SKM-1 treated with dmso at 0.1 percent for 144 hours (cell line): ENCODE data around the gene PDE6B.
"Not testable (repeated sequence)": the region's sequence is repeated elsewhere in the genome, so short reads cannot be mapped to it uniquely, and the experiment has no call there.

ENCODE experiments used
- DNase-seq: peaks from one replicate; lab custom pipeline; 2025; ENCODE audit not compliant: unreplicated experiment; lab: John Stamatoyannopoulos, UW

The PDE6B gene

GRCh38 chr4:656436-657337 lies 31.3 kb downstream of the PDE6B start:
- DNase-seq: no peak

DNA sequence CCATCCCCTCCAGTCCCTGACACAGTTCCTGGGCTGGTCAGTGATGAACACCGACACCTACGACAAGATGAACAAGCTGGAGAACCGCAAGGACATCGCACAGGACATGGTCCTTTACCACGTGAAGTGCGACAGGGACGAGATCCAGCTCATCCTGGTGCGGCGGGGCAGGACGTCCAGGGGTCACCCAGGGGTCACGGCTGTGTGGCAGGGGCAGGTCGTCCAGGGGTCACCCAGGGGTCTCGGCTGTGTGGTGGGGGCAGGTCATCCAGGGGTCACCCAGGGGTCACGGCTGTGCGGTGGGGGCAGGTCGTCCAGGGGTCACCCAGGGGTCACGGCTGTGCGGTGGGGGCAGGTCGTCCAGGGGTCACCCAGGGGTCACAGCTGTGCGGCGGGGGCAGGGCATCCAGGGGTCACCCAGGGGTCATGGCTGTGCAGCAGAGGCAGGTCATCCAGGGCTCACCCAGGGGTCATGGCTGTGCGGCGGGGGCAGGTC lies 32.0 kb downstream of the PDE6B start:
- no peak for DNase-seq

- DNase-seq: no peak
These were observed 32.7 kb downstream of the PDE6B start for GRCh38 chr4:657834-658667.

DNA sequence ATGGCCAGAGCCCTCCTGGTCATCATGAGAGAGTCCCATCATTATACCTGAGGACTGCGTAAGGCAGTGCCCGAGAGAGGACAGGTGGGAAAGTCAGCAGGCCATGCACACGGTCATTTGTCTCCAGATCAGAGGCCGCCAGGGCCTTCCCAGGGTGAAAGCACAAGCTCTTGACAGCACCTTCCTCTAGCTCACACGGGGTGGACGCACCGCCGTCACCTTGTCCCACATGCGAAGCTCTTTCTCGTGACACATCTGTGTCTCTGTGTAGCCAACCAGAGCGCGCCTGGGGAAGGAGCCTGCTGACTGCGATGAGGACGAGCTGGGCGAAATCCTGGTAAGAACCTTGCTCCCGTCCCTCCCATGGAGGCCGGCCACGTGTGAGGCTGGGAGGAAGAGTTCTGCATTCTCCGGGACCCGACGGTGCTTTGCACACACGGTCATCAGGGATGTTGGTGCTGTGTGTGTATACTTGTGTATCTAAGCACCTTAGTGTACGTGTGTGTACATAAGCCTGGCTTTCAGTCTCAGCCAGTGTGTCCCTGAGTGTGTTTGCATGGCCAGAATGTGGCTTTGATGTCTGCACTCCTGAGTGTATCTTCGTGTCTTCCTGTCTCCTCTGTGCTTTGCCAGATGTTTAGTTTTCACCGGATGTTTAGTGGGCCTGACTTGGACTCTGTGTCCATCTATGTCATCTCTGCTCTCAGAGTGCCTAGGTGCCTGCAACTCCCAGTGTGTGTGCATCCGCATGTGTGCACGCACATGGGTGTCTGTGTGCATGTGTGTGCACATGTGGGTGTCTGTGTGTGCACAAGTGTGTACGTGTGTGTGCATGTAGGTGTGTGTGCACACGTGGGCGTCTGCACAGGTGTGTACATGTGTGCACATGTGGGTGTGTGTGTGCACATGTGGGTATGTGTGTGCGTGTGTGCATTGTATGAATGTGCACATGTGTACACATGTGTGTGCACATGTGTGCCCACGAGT lies 33.6 kb downstream of the PDE6B start:
- no peak for DNase-seq

- DNase-seq: no peak
These were observed 34.5 kb downstream of the PDE6B start for GRCh38 chr4:659851-660250.

DNA sequence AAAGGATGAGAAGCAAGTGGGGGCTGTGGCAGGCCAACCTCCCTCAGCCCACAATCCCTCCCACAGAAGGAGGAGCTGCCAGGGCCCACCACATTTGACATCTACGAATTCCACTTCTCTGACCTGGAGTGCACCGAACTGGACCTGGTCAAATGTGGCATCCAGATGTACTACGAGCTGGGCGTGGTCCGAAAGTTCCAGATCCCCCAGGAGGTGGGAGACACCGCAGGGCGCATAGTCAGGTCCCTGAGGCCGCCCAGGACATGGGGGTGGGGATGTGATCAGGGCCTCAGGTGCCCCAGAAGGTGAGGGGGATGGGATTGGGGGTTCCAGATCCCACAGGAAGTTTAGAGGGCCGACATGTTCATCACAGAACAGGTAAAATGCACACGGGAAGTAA lies 35.0 kb downstream of the PDE6B start:
- DNase-seq: no peak

GRCh38 chr4:661231-661630 lies 35.9 kb downstream of the PDE6B start:
- DNase-seq: no peak

DNA sequence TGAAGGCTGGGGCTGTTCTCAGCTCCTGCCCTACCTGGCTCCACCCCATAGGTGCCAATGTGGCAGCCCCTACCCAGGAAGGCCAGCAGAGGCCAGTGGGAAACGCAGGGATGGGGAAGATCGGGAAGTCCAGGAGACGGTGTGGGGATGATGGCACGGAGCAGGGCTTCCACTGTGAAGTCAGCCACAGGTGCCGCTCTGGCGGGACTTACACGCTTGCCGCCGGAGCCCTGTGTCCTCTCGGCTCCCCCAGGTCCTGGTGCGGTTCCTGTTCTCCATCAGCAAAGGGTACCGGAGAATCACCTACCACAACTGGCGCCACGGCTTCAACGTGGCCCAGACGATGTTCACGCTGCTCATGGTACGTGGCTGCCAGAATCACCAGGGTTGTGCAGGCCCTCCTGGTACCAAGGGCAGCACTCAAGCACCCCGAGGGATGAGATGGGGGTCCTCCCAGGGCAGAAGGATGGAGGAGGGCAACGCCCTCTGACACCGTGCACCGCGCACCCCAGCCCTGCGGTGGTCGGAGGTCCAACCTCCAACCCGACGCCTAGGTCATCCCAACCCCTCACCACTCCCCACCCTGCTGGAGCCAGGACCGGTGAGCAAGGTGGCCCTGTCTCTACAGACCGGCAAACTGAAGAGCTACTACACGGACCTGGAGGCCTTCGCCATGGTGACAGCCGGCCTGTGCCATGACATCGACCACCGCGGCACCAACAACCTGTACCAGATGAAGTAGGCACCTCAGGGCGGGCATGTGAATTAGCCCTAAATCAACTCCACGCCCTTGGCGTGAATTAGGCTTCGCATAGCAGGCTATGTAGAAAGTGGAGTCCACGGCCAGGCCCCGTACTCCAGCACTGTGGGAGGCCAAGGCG lies 36.7 kb downstream of the PDE6B start:
- DNase-seq: no peak

DNA sequence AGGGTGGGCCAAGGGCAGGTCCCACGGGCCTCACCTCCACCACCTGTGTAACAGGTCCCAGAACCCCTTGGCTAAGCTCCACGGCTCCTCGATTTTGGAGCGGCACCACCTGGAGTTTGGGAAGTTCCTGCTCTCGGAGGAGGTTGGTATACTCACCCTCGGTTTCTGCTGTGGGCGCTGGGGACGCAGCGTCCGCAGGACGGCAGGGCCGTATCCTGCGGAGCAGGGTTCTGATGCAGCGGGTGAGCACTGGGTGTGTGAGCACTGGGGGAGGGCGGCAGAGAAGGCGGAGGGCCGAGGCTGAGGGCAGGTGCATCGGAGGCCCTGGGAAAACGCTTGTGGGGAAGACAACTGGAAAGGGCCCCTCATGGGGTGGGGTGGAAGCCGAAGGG lies 37.7 kb downstream of the PDE6B start:
- no peak for DNase-seq

GRCh38 chr4:663438-664428 lies 38.4 kb downstream of the PDE6B start:
- DNase-seq: peak; percentile 49

- DNase-seq: no peak
These were observed 39.4 kb downstream of the PDE6B start for GRCh38 chr4:664713-665231.

GRCh38 chr4:665381-665750 lies 40.0 kb downstream of the PDE6B start:
- no peak for DNase-seq

DNA sequence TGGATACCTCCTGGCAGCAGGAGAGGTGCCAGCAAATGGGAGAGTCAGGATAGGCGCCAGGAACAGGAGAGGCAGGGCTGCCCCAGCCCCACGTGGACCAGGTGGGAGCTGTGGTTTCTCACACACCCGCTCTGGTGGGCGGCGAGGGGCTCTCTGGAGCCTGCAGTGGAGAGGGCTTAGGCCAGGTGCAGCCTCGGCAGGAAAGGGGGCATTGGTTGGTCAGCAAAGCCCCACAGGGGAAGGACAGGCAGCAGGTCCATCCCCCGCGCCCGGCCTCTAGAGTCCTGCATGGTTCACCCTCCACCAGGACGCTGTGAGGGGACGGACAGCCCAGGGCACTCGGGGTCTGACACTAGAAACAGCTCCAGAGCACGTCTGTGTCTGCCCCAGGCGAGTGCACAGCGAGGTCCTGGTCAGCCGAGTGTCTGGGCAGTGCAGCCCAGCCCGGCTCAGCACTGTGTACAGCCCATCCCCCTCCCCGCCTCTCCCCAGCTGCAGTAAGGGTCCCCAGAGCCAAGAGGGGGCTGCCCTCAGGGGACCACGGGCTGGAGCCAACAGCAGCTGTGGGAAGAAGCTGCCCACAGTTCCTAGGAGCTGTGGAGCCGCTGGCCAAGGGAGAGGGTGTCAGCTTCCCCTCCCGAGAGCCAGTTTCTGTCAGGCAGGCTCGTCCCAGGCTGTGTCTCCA lies 40.5 kb downstream of the PDE6B start:
- DNase-seq: no peak

DNA sequence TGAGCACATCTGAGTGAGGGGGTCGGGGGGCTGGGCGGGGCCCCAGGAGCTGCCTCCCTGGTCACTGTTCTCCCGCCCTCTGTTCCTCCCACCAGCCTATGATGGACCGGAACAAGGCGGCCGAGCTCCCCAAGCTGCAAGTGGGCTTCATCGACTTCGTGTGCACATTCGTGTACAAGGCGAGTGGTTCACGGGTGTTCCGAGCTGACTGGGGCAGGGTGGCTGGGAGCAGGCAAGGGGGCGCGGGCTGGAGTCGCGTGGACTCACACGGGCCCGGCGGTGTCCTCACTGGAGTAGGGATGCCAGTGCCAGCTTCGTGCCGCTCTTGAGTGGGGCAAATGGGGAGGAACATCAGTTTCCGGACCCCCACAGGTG lies 41.0 kb downstream of the PDE6B start:
- DNase-seq: no peak

DNA sequence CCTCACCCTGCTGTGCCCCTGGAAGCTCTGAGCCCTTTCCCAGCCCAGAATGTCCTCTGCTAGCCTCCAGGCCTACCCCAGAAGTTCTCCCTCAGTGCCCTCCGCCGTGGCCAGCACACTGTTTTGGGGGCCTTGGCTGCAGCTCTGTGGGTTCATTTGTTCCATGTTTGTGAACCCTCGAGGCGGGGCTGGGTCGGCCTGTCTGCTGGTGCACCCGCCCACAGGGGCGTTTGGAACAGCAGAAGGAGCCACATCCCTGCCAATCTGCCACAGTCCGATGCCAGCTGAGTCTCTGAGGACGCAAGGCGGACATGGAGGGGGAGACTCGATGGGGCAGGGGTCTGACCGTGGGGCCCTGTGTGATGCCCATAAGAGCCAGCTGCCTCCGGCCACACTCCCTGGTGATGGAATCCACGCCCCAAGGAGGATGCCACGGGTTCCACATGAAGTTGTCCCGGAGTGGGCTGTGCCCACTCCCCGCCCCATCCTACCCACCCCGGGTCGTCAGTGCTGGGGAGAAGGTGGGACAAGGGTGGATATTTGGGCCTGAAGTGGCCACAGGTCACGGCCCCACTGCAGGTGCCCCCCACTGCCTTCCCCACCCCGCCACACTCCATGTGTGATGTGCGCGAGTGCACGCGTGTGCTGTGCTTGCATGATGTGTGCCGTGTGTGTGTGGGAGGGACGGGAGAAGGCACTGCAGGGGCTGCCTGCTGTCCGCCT lies 41.6 kb downstream of the PDE6B start:
- DNase-seq: no peak

DNA sequence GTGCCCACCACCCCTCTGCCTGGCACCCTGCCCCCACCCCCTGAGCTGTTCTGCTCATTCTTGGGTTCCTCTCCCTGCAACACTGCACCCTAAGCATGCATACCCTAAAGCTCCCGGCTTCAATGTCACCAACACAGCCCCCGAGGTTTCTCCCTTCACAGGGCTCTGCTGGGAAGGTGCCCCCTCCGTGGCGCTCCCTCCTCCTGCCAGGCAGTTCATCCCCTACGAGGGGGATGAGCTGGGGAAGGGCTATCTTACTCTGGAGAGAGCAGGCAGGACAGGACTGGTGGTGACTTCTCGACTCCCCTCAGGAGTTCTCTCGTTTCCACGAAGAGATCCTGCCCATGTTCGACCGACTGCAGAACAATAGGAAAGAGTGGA lies 42.2 kb downstream of the PDE6B start:
- no peak for DNase-seq

- DNase-seq: not testable (repeated sequence)
These were observed 42.8 kb downstream of the PDE6B start for GRCh38 chr4:668219-668618.
